NCI-H524 treated with DMSO at 0.1 percent for 48 hours (cell line): ENCODE results near the gene ZFYVE26.
"Not testable (repeated sequence)": the region's sequence is repeated elsewhere in the genome, so short reads cannot be mapped to it uniquely, and the experiment has no call there.

Experiments
- DNase-seq: peaks from one replicate; lab custom pipeline; 2025; lab: John Stamatoyannopoulos, UW

ZFYVE26 gene

DNA sequence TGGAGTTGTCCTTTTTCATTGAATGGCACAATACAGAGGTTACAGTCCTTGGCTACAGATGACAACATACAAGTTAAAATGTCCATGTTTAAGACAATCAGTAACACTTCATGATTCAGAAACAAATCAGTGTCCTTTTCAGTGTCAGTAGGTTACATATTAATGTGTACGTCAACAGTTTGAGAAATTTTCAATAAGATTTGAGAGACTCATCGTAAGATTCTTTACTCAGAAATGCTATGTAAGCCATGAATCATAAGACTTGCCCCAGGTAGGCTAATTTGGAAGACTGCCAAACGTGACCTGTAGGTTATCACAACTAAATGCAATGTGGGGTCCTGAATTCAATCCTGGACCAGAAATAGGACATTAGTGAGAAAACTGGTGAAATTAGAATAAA lies 111.2 kb downstream of the ZFYVE26 start:
- DNase-seq, result no peak

DNA sequence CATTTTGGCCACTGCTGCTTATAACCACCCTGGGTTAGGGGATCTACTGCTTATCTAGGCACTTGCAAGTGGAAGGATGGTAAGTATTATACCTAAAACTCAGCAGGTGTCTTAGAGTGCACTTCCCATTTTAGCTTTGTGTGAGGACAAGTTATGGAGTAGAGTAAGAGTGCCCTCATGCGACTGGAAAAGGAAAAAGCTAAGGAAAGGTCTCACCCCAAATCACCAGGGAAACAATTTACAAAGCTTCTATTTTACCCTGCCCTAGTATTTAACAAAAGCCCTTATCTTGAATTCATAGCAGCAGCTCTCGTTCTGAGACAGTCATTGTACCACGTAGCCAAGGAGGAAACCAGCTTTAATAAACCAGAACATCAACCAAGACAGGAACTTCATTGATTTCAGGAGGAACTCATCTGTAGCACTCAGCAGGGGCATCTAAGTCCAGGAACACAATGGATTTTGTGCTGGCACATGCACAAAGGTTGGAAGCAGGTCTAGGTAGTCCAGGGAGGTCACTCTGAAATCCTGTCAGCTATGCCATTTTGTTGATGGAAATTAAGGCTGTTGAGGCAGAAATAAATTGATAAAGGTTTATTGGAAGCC lies 111.8 kb downstream of the ZFYVE26 start:
- DNase-seq, result peak; percentile 47

DNA sequence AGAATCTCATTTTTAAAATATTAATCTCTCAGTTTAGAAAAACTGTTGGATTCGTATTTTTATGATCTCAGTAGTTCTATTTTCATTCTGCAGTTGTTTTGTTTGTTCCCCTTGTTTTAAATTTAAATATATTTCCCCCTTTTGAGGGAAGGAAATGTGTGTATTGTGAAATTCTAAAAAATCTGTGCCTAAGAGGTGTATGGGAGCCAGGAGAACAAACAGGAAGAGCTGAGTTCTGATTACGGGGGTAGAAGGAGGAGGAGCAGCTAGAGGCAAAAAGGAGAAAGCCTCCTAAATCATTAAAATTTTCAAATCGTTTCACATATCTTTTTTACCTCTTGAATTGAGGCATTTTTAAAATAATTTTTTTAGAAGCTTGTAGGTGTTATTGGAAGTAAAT lies 112.4 kb downstream of the ZFYVE26 start:
- no peak for DNase-seq

DNA sequence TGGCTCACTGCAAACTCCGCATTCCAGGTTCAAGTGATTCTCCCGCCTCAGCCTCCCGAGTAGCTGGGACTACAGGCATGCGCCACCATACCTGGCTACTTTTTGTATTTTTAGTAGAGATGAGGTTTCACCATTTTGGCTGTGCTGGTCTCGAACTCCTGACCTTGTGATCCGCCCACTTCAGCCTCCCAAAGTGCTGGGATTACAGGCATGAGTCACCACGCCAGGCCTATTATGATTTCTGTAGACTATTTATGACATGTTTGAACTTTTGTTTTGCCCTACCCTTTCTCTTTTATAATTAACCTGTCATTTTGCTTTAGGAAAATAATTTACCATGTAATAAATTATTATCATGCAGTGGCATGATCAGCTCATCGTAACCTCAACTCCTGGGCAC lies 114.9 kb downstream of the ZFYVE26 start, which contains the start of gene RDH12:
Gene RDH12, plus strand, starts transcription at position 395 of the 400 bp plus-strand sequence. CDS start 20,757 bp downstream, outside the sequence.
- not testable (repeated sequence) for DNase-seq

DNA sequence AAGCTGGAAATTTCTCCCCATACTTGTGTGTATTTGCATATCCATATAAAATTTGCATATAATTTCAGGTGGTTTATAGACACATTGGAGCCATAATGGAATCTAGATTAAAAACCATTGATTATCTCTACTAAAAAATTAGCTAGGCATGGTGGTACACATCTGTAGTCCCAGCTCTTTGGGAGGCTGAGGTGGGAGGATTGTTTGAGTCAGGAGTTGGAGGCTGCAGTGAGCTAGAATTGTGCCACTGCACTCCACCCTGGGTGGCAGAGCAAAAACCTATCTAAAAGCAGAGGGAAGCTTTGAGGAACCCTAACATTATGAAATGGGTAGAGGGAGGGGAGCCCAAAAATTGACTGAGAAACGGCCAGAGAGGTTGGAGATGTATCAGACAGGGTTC lies 118.2 kb downstream of the ZFYVE26 start:
- DNase-seq, result no peak

DNA sequence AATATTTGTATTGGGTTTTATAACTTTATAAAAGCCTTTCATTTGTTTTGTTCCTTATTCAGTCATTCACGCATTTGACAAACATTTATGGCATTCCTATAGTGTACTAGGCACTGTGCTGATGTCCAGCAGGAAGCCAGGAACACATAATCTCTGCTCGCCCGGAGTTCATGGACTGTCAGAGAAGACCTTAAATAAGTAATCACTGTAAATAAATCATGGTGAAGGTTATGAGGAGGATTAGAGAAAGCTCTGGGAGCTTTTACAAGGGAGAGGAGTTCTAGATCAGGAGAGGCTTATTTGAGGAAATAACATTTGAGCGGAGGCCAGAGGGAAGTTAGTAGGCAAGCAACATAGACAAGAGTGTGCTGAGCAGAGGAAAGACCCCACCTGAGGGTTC lies 119.4 kb downstream of the ZFYVE26 start:
- no peak for DNase-seq
